ENCODE results near the gene GJA3.

GJA3 gene

DNA sequence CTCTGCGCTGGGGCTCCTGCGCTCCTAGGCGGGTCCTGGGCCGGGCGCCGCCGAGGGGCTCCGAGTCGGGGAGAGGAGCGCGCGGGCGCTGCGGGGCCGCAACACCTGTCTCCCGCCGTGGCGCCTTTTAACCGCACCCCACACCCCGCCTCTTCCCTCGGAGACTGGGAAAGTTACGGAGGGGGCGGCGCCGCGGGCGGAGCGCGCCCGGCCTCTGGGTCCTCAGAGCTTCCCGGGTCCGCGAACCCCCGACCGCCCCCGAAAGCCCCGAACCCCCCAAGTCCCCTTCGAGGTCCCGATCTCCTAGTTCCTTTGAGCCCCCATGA is 31.9 kb upstream of the GJA3 start, which contains the start of gene GJB2:
TSS of gene GJB2 (minus strand) at position 103 of the 326 bp plus-strand sequence. CDS start 3,357 bp downstream, outside the sequence.
- Histone ChIP-seq H3K27ac (ENCODE audit: low read depth, low read length) (no peak within 1 kb of the TSS), H3K9me2 (replicated peaks; ENCODE audit: control insufficient read depth, low read length) (no peaks in the 10 kb centered on the region), H3F3A (ENCODE audit: control insufficient read depth, insufficient read depth) (no peaks in the 10 kb centered on the region), H3K36me3 (ENCODE audit: control insufficient read depth, low read length) (no peaks in the 10 kb centered on the region), H4K20me1 (ENCODE audit: control insufficient read depth, insufficient read depth, low read depth, low read length) (no peaks in the 10 kb centered on the region), H3K27me3 (ENCODE audit: control insufficient read depth, low read length) (peaks cover 65% of the 10 kb centered on the region), H3K79me2 (ENCODE audit: control insufficient read depth, low read length) (no peaks in the 10 kb centered on the region), H3K9me3 (ENCODE audit: control insufficient read depth, insufficient read depth, low read length) (no peaks in the 10 kb centered on the region), H3K4me1 (ENCODE audit: control insufficient read depth, low read length) (no peaks in the 10 kb centered on the region), H3K4me2 (ENCODE audit: low read length) (no peak within 1 kb of the TSS), H3K4me3 (ENCODE audit: low read length) (no peak within 1 kb of the TSS)
- TF ChIP-seq CTCF (IDR thresholded peaks at IDR 0.05; ENCODE audit: low read depth, low read length, poor library complexity, severe bottlenecking), result no peak
- TF ChIP-seq EZH2phosphoT487 (IDR thresholded peaks at IDR 0.05; ENCODE audit: borderline replicate concordance, low read length), result no peak

GRCh38 chr13:20192158-20192835 is 31.4 kb upstream of the GJA3 start:
- Histone ChIP-seq H3K4me2 (ENCODE audit: low read length) (no peak overlapping the region), H4K20me1 (ENCODE audit: control insufficient read depth, insufficient read depth, low read depth, low read length) (no peaks in the 10 kb centered on the region), H3K27me3 (ENCODE audit: control insufficient read depth, low read length) (peaks cover 62% of the 10 kb centered on the region), H3K4me1 (ENCODE audit: control insufficient read depth, low read length) (no peaks in the 10 kb centered on the region), H3K9me2 (replicated peaks; ENCODE audit: control insufficient read depth, low read length) (no peaks in the 10 kb centered on the region), H3K79me2 (ENCODE audit: control insufficient read depth, low read length) (no peaks in the 10 kb centered on the region), H3K36me3 (ENCODE audit: control insufficient read depth, low read length) (no peaks in the 10 kb centered on the region), H3K27ac (ENCODE audit: low read depth, low read length) (no peak overlapping the region), H3F3A (ENCODE audit: control insufficient read depth, insufficient read depth) (no peaks in the 10 kb centered on the region), H3K4me3 (ENCODE audit: low read length) (no peak overlapping the region), H3K9me3 (ENCODE audit: control insufficient read depth, insufficient read depth, low read length) (no peaks in the 10 kb centered on the region)
- no peak for TF ChIP-seq CTCF (IDR thresholded peaks at IDR 0.05; ENCODE audit: low read depth, low read length, poor library complexity, severe bottlenecking)
- peak; percentile 32 for TF ChIP-seq EZH2phosphoT487 (IDR thresholded peaks at IDR 0.05; ENCODE audit: borderline replicate concordance, low read length)

GRCh38 chr13:20191311-20192157 is 30.7 kb upstream of the GJA3 start:
- Histone ChIP-seq H3K4me3 (ENCODE audit: low read length) (no peak overlapping the region), H3K79me2 (ENCODE audit: control insufficient read depth, low read length) (no peaks in the 10 kb centered on the region), H3K4me2 (ENCODE audit: low read length) (no peak overlapping the region), H4K20me1 (ENCODE audit: control insufficient read depth, insufficient read depth, low read depth, low read length) (no peaks in the 10 kb centered on the region), H3K27ac (ENCODE audit: low read depth, low read length) (no peak overlapping the region), H3F3A (ENCODE audit: control insufficient read depth, insufficient read depth) (no peaks in the 10 kb centered on the region), H3K9me3 (ENCODE audit: control insufficient read depth, insufficient read depth, low read length) (no peaks in the 10 kb centered on the region), H3K4me1 (ENCODE audit: control insufficient read depth, low read length) (no peaks in the 10 kb centered on the region), H3K36me3 (ENCODE audit: control insufficient read depth, low read length) (no peaks in the 10 kb centered on the region), H3K27me3 (ENCODE audit: control insufficient read depth, low read length) (peaks cover 58% of the 10 kb centered on the region), H3K9me2 (replicated peaks; ENCODE audit: control insufficient read depth, low read length) (no peaks in the 10 kb centered on the region)
- 0 out of 2 replicates have a peak, but pooled peaks have one; percentile 74 for TF ChIP-seq EZH2phosphoT487 (IDR thresholded peaks at IDR 0.05; ENCODE audit: borderline replicate concordance, low read length)
- TF ChIP-seq CTCF (IDR thresholded peaks at IDR 0.05; ENCODE audit: low read depth, low read length, poor library complexity, severe bottlenecking), result no peak

Measured in DOHH2 (cell line).